Measurements from ENCODE around the gene GEMIN7. TPM values are rescaled to one million over a fixed set of nuclear protein-coding genes. Genes with fewer than 3 reads are reported as not detected.

GEMIN7 gene
- total and polyA plus RNA-seq, 4 experiments from 2014 or later = 15.9 to 75.3 (median 26.2) TPM

DNA sequence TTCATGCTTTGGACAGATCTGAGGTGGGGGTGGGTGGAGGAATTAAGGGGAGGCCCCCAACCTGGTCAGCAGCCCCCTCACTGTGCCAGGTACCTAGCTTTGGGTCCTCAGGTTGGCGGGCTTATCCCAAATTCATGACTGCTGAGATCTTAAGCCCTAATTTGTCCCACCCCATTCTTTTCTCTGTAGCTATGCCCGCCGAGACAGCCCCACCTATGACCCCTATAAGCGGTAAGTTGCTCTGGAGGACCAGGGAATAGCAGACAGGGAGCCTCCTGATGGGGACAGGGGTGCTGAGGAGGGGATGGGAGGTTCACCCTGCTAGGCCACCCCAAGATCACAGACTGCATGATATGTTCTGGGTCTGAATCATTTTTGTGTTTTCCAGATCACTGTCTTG, 17.1 kb upstream of the GEMIN7 start:
- Histone ChIP-seq H3K4me3 (ENCODE audit: low read length in 2 of 2) (no peak overlapping the region), H3K27me3 (ENCODE audit: insufficient read depth, low read length) (no peaks in the 10 kb centered on the region), H3K9me3 (ENCODE audit: control insufficient read depth in 1 of 2, low read length in 2 of 2) (no peaks in the 10 kb centered on the region), H3K36me3 (ENCODE audit: insufficient read depth, low read length) (peaks cover 50% of the 10 kb centered on the region), H3K4me1 (ENCODE audit: insufficient read depth, low read length) (no peaks in the 10 kb centered on the region), H3K27ac (ENCODE audit: low read depth, low read length) (no peak overlapping the region)
- DNase-seq = no peak
- Mint-ChIP-seq H3K27ac (no peak overlapping the region), H3K27me3 (no peaks in the 10 kb centered on the region), H3K4me1 (peaks cover 0 to 6% (median 4%) of the 10 kb centered on the region in 4 donors), H3K9me3 (no peaks in the 10 kb centered on the region), H3K4me3 (no peak overlapping the region), H3K36me3 (peaks cover 28 to 59% of the 10 kb centered on the region in 2 donors)
- ChIA-PET POLR2A (ENCODE audit: partially characterized antibody) (interaction anchor here (0.9 to 1.9 kb wide), 2 partner anchors 11 to 17 kb away, joined by 3 to 4 read pairs; partner anchors contain the start of gene GEMIN7), CTCF (ENCODE audit: partially characterized antibody) (interaction anchor here (0.6 to 1.5 kb wide), 2 partner anchors 31 to 38 kb away, joined by 3 to 5 read pairs; no protein-coding TSS in a partner anchor)
- intact Hi-C loops (cut with micrococcal nuclease) = no loop called here

GRCh38 chr19:45063851-45064801, 14.9 kb upstream of the GEMIN7 start:
- Mint-ChIP-seq H3K4me3 (no peak overlapping the region), H3K4me1 (peaks cover 0 to 6% (median 3%) of the 10 kb centered on the region in 4 donors)
- intact Hi-C loops (cut with micrococcal nuclease) = no loop called here

DNA sequence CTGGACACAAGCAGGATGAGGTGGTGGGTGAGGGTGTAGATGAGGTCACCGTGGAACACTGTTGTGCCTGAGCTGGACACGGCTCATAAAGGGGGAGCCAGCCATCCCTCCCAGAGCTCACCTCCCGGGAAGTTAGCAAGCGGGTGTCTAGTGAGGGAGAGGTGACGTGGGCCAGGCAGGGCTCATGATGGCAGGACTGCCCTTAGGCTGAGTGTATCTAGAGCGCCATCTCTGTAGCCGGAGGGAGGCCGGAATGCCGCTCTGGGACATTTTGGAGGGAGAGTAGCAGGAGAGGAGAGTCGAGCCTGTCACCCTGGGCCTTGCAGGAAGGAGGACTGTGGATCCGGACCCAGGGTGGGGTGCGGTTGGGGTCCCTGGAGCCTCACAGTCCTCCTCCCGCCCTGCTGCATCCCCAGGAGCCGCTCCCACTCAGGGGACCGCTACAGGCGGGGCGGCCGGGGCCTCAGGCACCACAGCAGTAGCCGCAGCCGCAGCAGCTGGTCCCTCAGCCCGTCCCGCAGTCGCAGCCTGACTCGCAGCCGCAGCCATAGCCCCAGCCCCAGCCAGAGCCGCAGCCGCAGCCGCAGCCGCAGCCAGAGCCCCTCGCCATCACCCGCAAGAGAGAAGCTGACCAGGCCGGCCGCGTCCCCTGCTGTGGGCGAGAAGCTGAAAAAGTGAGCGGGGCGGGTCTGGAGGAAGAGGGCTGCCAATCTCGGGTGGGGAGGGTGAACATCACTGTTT, 12.0 kb upstream of the GEMIN7 start:
- Histone ChIP-seq H3K9me3 (ENCODE audit: control insufficient read depth in 1 of 2, low read length in 2 of 2) (no peaks in the 10 kb centered on the region), H3K27me3 (ENCODE audit: insufficient read depth, low read length) (no peaks in the 10 kb centered on the region), H3K4me1 (ENCODE audit: insufficient read depth, low read length) (no peaks in the 10 kb centered on the region), H3K4me3 (ENCODE audit: low read length in 2 of 2) (no peak overlapping the region), H3K36me3 (ENCODE audit: insufficient read depth, low read length) (peaks cover 38% of the 10 kb centered on the region), H3K27ac (ENCODE audit: low read depth, low read length) (no peak overlapping the region)
- no peaks in the 10 kb centered on the region for H3K4me1 Mint-ChIP-seq
- H3K27ac Mint-ChIP-seq = peak overlapping the region in 4 of 7 donors; percentile 55 to 73 (median 58)
- no peak for DNase-seq
- no peaks in the 10 kb centered on the region for H3K27me3 Mint-ChIP-seq
- intact Hi-C loops (cut with micrococcal nuclease) = no loop called here
- CTCF ChIA-PET (ENCODE audit: partially characterized antibody) = no interaction called here
- POLR2A ChIA-PET (ENCODE audit: partially characterized antibody) = no interaction called here
- H3K9me3 Mint-ChIP-seq = no peaks in the 10 kb centered on the region
- H3K36me3 Mint-ChIP-seq = peaks cover 19 to 46% of the 10 kb centered on the region in 2 donors
- no peak overlapping the region for H3K4me3 Mint-ChIP-seq

More at GRCh38 chr19:45063851-45064801, 14.9 kb upstream of the GEMIN7 start:
- H3K4me1 ChIP-seq (ENCODE audit: insufficient read depth, low read length) = no peaks in the 10 kb centered on the region
- no peaks in the 10 kb centered on the region for H3K9me3 Mint-ChIP-seq
- H3K36me3 ChIP-seq (ENCODE audit: insufficient read depth, low read length) = peaks cover 47% of the 10 kb centered on the region
- H3K9me3 ChIP-seq (ENCODE audit: control insufficient read depth in 1 of 2, low read length in 2 of 2) = no peaks in the 10 kb centered on the region
- ChIA-PET CTCF (ENCODE audit: partially characterized antibody) (no interaction called here), POLR2A (ENCODE audit: partially characterized antibody) (interaction anchor here (1.2 kb wide), 1 partner anchor 28 kb away, joined by 3 read pairs; no protein-coding TSS in a partner anchor)
- no peaks in the 10 kb centered on the region for H3K27me3 Mint-ChIP-seq
- no peak overlapping the region for H3K27ac ChIP-seq (ENCODE audit: low read depth, low read length)
- peaks cover 17 to 48% of the 10 kb centered on the region in 2 donors for H3K36me3 Mint-ChIP-seq
- no peak for DNase-seq
- H3K4me3 ChIP-seq (ENCODE audit: low read length in 2 of 2) = no peak overlapping the region
- no peaks in the 10 kb centered on the region for H3K27me3 ChIP-seq (ENCODE audit: insufficient read depth, low read length)
- no peak overlapping the region for H3K27ac Mint-ChIP-seq

DNA sequence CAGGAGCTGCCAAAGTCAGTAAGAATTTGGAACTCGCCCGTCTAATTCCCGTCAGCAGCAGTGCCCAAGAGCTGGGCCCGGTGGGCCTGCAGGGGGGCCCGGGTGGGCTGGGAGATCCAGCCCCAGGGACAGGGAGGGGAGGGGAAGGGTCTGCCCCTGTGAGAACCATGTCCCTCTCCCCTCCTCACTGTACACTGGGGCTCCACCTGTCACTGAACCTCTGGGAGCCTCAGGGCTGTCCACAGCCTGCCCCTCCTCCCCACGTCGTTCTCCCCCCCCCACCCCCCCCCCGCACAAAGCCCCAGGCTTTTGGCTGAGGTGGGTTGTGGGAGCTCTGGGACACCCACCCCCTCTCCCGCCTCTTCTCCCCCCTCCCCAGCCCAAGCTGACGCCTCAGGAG, 11.0 kb upstream of the GEMIN7 start:
- Histone ChIP-seq H3K9me3 (ENCODE audit: control insufficient read depth in 1 of 2, low read length in 2 of 2) (no peaks in the 10 kb centered on the region), H3K4me1 (ENCODE audit: insufficient read depth, low read length) (no peaks in the 10 kb centered on the region), H3K27me3 (ENCODE audit: insufficient read depth, low read length) (no peaks in the 10 kb centered on the region), H3K4me3 (ENCODE audit: low read length in 2 of 2) (no peak overlapping the region), H3K27ac (ENCODE audit: low read depth, low read length) (no peak overlapping the region), H3K36me3 (ENCODE audit: insufficient read depth, low read length) (peaks cover 35% of the 10 kb centered on the region)
- Mint-ChIP-seq H3K36me3 (peaks cover 13 to 43% of the 10 kb centered on the region in 2 donors), H3K27me3 (no peaks in the 10 kb centered on the region), H3K9me3 (no peaks in the 10 kb centered on the region), H3K27ac (no peak overlapping the region), H3K4me1 (no peaks in the 10 kb centered on the region), H3K4me3 (no peak overlapping the region)
- peak in 1 of 5 donors; percentile 2 for DNase-seq
- ChIA-PET POLR2A (ENCODE audit: partially characterized antibody) (no interaction called here), CTCF (ENCODE audit: partially characterized antibody) (interaction anchor here (1.0 kb wide), 1 partner anchor 9 kb away, joined by 4 read pairs; no protein-coding TSS in a partner anchor)
- intact Hi-C loops (cut with micrococcal nuclease) = no loop called here

DNA sequence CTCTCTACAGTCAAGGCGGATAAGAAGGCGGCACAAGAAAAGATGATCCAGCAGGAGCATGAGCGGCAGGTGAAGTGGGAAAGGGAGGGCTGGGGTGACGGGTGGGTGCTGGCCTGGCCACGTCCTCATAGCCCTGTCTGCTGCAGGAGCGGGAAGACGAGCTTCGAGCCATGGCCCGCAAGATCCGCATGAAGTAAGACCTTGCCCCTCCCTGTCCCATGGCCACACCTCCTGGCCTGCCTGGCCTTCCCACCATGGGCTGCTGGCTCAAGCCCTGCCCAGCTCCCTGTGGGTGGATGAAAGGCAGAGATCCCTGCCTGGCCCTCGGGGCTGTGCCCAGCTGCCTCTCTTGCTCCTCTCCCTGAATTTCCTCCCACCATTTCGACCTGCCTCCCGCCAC, 10.0 kb upstream of the GEMIN7 start:
- H3K27ac ChIP-seq (ENCODE audit: low read depth, low read length) = no peak overlapping the region
- H3K4me3 ChIP-seq (ENCODE audit: low read length in 2 of 2) = no peak overlapping the region
- no peaks in the 10 kb centered on the region for H3K9me3 ChIP-seq (ENCODE audit: control insufficient read depth in 1 of 2, low read length in 2 of 2)
- H3K27me3 ChIP-seq (ENCODE audit: insufficient read depth, low read length) = no peaks in the 10 kb centered on the region
- no peaks in the 10 kb centered on the region for H3K27me3 Mint-ChIP-seq
- peak in 1 of 5 donors; percentile 9 for DNase-seq
- H3K9me3 Mint-ChIP-seq = no peaks in the 10 kb centered on the region
- H3K4me1 ChIP-seq (ENCODE audit: insufficient read depth, low read length) = no peaks in the 10 kb centered on the region
- intact Hi-C loops (cut with micrococcal nuclease) = no loop called here
- ChIA-PET POLR2A (ENCODE audit: partially characterized antibody) (interaction anchor here (0.7 kb wide), 1 partner anchor 30 kb away, joined by 4 read pairs; no protein-coding TSS in a partner anchor), CTCF (ENCODE audit: partially characterized antibody) (no interaction called here)
- H3K36me3 Mint-ChIP-seq = peaks cover 12 to 43% of the 10 kb centered on the region in 2 donors
- no peaks in the 10 kb centered on the region for H3K4me1 Mint-ChIP-seq
- peaks cover 35% of the 10 kb centered on the region for H3K36me3 ChIP-seq (ENCODE audit: insufficient read depth, low read length)
- H3K4me3 Mint-ChIP-seq = no peak overlapping the region
- peak overlapping the region in 1 of 7 donors; percentile 89 for H3K27ac Mint-ChIP-seq

- Histone ChIP-seq H3K36me3 (ENCODE audit: insufficient read depth, low read length) (peaks cover 30% of the 10 kb centered on the region), H3K4me3 (ENCODE audit: low read length in 2 of 2) (no peak overlapping the region), H3K9me3 (ENCODE audit: control insufficient read depth in 1 of 2, low read length in 2 of 2) (no peaks in the 10 kb centered on the region), H3K4me1 (ENCODE audit: insufficient read depth, low read length) (peaks cover 6% of the 10 kb centered on the region), H3K27me3 (ENCODE audit: insufficient read depth, low read length) (no peaks in the 10 kb centered on the region), H3K27ac (ENCODE audit: low read depth, low read length) (no peak overlapping the region)
- DNase-seq = no peak
- peak overlapping the region in 1 of 8 donors; percentile 49 for H3K4me3 Mint-ChIP-seq
- ChIA-PET CTCF (ENCODE audit: partially characterized antibody) (no interaction called here), POLR2A (ENCODE audit: partially characterized antibody) (no interaction called here)
- H3K27me3 Mint-ChIP-seq = no peaks in the 10 kb centered on the region
- H3K4me1 Mint-ChIP-seq = peaks cover 0 to 9% (median 4%) of the 10 kb centered on the region in 4 donors
- peaks cover 12 to 41% of the 10 kb centered on the region in 2 donors for H3K36me3 Mint-ChIP-seq
- intact Hi-C loops (cut with micrococcal nuclease) = loop anchor here (10.0 kb wide), 1 partner anchor 115 kb away; the partner anchor contains the start of gene CLPTM1
- no peaks in the 10 kb centered on the region for H3K9me3 Mint-ChIP-seq
- H3K27ac Mint-ChIP-seq = no peak overlapping the region
These were observed 8.8 kb upstream of the GEMIN7 start for GRCh38 chr19:45070214-45070613.
